ENCODE results near the gene IFNE. TPM values are rescaled to one million over a fixed set of nuclear protein-coding genes. Genes with fewer than 3 reads are reported as not detected.

IFNE gene, protein sequence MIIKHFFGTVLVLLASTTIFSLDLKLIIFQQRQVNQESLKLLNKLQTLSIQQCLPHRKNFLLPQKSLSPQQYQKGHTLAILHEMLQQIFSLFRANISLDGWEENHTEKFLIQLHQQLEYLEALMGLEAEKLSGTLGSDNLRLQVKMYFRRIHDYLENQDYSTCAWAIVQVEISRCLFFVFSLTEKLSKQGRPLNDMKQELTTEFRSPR
- 1.1 to 1.7 TPM (median 1.4 TPM) in 5 replicates for total RNA-seq (2022; extraction: Qiagen RNA extraction; ENCODE audit: low read depth)

DNA sequence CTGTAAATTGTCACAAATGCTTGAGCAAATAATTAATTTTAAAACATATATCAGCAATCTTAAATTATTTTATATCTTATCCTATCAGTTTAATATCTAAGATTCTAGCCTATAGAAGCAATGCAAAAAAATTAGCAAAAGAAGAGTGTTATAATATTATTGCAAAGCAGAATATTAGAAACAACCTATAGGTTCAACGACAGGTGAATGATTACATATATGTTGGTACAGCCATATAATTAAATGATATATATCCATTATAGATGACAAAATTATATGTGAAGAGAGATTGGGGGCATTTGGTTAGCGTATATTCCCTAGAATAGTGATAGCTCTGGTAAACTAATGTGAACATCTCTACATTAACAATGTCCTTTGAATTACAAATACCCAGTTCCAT, at the start of gene IFNE:
TSS of gene IFNE (minus strand) at position 101 of the 400 bp plus-strand sequence. CDS start 619 bp downstream, outside the sequence.

DNA sequence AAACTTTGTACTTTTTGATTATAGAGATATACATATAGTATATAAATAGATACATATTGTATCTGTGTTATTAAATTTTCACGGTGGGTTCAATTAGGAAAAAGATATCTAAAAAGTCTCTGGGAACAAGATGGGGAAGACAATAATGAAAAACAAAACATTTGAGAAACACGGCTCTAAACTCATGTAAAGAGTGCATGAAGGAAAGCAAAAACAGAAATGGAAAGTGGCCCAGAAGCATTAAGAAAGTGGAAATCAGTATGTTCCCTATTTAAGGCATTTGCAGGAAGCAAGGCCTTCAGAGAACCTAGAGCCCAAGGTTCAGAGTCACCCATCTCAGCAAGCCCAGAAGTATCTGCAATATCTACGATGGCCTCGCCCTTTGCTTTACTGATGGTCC, 42.0 kb downstream of the IFNE start, which contains the start of gene IFNA1:
TSS of gene IFNA1 (plus strand) at position 301 of the 400 bp plus-strand sequence. CDS start at position 370, 69 bp downstream.

Other genes with a start within 250 kb of the IFNE start
- not detected in 5 replicates for gene IFNA14, start 242.3 kb downstream of the IFNE start, total RNA-seq (2022; extraction: Qiagen RNA extraction; ENCODE audit: low read depth)
- gene IFNA5, start 177.0 kb downstream of the IFNE start, total RNA-seq (2022; extraction: Qiagen RNA extraction; ENCODE audit: low read depth): not detected in 5 replicates
- gene KLHL9, start 146.9 kb downstream of the IFNE start, total RNA-seq (2022; extraction: Qiagen RNA extraction; ENCODE audit: low read depth): 13.3 to 20.5 TPM (median 18.6 TPM) in 5 replicates
- gene IFNA6, start 131.4 kb downstream of the IFNE start, total RNA-seq (2022; extraction: Qiagen RNA extraction; ENCODE audit: low read depth): not detected in 5 replicates
- not detected in 5 replicates for gene IFNA13, start 114.3 kb downstream of the IFNE start, total RNA-seq (2022; extraction: Qiagen RNA extraction; ENCODE audit: low read depth)
- not detected in 5 replicates for gene IFNA2, start 96.9 kb downstream of the IFNE start, total RNA-seq (2022; extraction: Qiagen RNA extraction; ENCODE audit: low read depth)
- not detected in 5 replicates for gene IFNA8, start 73.2 kb downstream of the IFNE start, total RNA-seq (2022; extraction: Qiagen RNA extraction; ENCODE audit: low read depth)
- not detected in 5 replicates for gene IFNA1, start 41.9 kb downstream of the IFNE start, total RNA-seq (2022; extraction: Qiagen RNA extraction; ENCODE audit: low read depth)

Measured in A549 treated with GW870086 at 1 μM for 4 hours (cell line).